Ishikawa (cell line): ENCODE measurements around the gene PPFIA4.

Experiments
- CEBPB ChIP-seq: IDR thresholded peaks from 2 replicates; pipeline ENCODE4 v1.6.1; 2012
- RAD21 ChIP-seq: IDR thresholded peaks from 2 replicates; pipeline ENCODE4 v1.6.1; 2012; ENCODE audit warnings: low read depth
- REST ChIP-seq: IDR thresholded peaks from 2 replicates; pipeline ENCODE4 v1.6.1; 2012; ENCODE audit warnings: low read depth, mild to moderate bottlenecking
- TAF1 ChIP-seq: IDR thresholded peaks from 2 replicates; pipeline ENCODE4 v1.6.1; 2012; ENCODE audit warnings: low read depth, mild to moderate bottlenecking
- YY1 ChIP-seq: IDR thresholded peaks from 2 replicates; pipeline ENCODE4 v1.6.1; 2012; ENCODE audit warnings: low read depth

- no peak for TF ChIP-seq YY1
- no peak for TF ChIP-seq TAF1
- no peak for TF ChIP-seq REST
- no peak for TF ChIP-seq CEBPB
- TF ChIP-seq RAD21 = no peak
Observed at GRCh38 chr1:203096566-203096965, 70.3 kb downstream of the PPFIA4 start.
